ENCODE results near the gene DDAH1.
A peak's percentile ranks its signal among the peaks of the same experiment; 100 is the strongest.

Gene DDAH1

GRCh38 chr1:85322655-85323054, 142.3 kb downstream of the DDAH1 start:
- no peak for DNase-seq

- DNase-seq = no peak
Measured at GRCh38 chr1:85321237-85321964, 143.6 kb downstream of the DDAH1 start.

GRCh38 chr1:85320371-85321131, 144.4 kb downstream of the DDAH1 start:
- DNase-seq = no peak

GRCh38 chr1:85319931-85320330, 145.0 kb downstream of the DDAH1 start:
- no peak for DNase-seq

GRCh38 chr1:85319491-85319890, 145.5 kb downstream of the DDAH1 start:
- DNase-seq = no peak

GRCh38 chr1:85318217-85318616, 146.7 kb downstream of the DDAH1 start:
- no peak for DNase-seq

- no peak for DNase-seq
Measured at GRCh38 chr1:85317560-85317959, 147.4 kb downstream of the DDAH1 start.

- no peak for DNase-seq
Measured at GRCh38 chr1:85316321-85316720, 148.6 kb downstream of the DDAH1 start.

- DNase-seq = no peak
Measured at GRCh38 chr1:85315789-85316188, 149.2 kb downstream of the DDAH1 start.

GRCh38 chr1:85314726-85315125, 150.2 kb downstream of the DDAH1 start:
- no peak for DNase-seq

GRCh38 chr1:85313888-85314696, 150.9 kb downstream of the DDAH1 start:
- DNase-seq = peak; percentile 13

- no peak for DNase-seq
Measured at GRCh38 chr1:85311818-85312217, 153.1 kb downstream of the DDAH1 start.

GRCh38 chr1:85308833-85309350, 156.1 kb downstream of the DDAH1 start:
- DNase-seq = no peak

GRCh38 chr1:85307987-85308832, 156.7 kb downstream of the DDAH1 start:
- peak; percentile 75 for DNase-seq

- no peak for DNase-seq
Measured at GRCh38 chr1:85306236-85306635, 158.7 kb downstream of the DDAH1 start.

GRCh38 chr1:85303440-85304162, 161.4 kb downstream of the DDAH1 start:
- DNase-seq = no peak

GRCh38 chr1:85300140-85300539, 164.8 kb downstream of the DDAH1 start:
- DNase-seq = no peak

GRCh38 chr1:85297855-85298629, 166.9 kb downstream of the DDAH1 start:
- peak; percentile 82 for DNase-seq

GRCh38 chr1:85297538-85297854, 167.5 kb downstream of the DDAH1 start:
- no peak for DNase-seq

GRCh38 chr1:85296980-85297379, 168.0 kb downstream of the DDAH1 start:
- no peak for DNase-seq

- DNase-seq = no peak
Measured at GRCh38 chr1:85295654-85296053, 169.3 kb downstream of the DDAH1 start.

Measured in NCI-H1092 treated with DMSO at 0.1 percent for 48 hours (cell line).